Activated CD4-positive, alpha-beta T cell treated with anti-CD3 and anti-CD28 coated beads, Interleukin-2, Interleukin-4, amounts not matched to agents 100 ng/mL and 50 ng/mL, durations not matched to agents 16 hours and 8 hours (primary cell): ENCODE data around the gene PABPN1L.
"Not testable (repeated sequence)": the region's sequence is repeated elsewhere in the genome, so short reads cannot be mapped to it uniquely, and the experiment has no call there.

ENCODE experiments used
- DNase-seq: peaks from one replicate; pipeline ENCODE4 v3.0.0-alpha.2; 2020; ENCODE audit warnings: low spot score

Gene PABPN1L

DNA sequence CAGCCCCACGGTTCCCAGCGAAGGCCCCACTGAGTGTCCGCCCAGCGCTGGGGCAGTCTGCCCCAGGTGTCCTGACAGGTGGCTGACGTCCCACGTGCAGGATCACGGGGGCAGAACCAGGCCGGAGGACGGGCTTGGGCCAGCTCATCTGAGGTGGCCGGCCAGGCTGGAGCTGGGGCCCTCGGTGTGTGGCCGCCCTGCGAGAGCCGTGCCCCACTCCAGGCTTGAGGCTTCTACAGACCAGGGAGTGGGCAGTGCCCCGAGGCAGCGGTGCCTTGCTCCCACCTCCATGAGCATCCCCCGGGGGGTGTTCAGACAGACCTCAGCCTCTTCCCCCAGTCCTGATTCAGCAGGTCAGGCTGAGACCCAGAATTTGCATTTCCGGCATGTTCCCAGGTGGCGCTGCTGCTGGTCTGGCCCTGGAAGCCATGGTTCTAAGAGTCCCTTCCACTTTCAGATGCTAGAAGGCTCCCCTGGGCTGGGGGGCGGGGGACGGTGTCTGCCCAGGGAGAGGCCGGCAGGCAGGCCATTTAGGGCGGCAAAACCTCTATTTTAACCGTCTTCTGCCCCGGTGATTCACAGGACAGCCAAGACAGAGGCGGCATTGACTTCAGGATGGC is 35.4 kb upstream of the PABPN1L start:
- no peak for DNase-seq

DNA sequence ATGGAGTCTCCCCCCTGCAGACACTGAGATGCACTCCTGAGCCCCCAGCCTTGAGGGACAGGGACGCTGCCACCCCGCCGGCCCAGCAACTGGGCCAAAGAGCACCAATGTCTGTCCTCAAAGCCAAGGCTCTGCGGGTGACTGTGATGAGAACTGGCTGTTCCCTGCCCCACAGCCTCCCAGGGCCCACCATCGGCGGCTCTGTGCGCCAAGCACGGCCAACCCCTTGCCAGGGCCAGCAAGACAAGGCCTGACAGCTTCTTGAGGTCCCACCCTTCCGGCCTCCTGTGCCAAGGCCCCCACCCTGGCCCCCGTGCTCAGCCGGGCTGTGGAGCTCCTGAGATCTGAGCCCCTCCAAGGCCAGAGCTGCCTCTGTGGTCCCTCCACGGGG is 34.2 kb upstream of the PABPN1L start:
- DNase-seq, result no peak

DNA sequence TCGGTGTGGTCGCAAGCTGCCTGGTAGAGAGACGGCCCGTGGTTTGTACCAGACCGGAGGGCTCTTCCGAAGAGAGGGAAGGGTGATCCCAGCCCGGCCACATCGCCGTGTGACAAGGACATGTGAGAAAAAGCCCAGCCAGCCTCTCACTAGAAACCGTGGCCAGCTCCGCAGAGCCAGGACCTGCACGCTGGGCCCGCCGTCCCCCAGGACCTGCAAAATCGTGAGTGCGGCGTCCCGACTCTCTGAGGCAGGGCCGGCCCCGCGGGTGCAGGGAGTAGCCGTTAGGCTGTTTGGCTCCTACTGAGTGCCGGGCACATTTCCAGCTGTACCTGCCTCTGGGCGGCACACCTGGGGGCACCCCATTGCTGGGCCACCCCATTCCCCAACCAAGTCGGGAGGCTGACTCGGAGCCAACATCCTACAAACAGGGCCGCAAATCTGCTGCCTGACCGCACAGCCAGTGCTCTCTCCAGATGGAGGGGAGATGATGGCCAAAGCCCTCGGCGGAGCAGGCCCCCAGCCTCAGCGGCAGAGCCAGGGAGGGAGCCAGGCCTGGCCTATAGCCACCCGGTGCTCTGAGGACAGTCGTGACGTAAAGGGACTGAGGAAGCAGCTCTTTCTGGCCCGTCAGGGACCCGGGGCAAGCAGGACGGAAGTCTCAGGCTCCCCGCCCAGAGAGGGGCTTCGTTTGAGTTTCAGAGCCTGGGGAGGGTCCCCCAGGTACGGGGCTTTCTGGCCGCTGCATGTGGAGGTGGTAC is 33.6 kb upstream of the PABPN1L start:
- DNase-seq, result no peak

DNA sequence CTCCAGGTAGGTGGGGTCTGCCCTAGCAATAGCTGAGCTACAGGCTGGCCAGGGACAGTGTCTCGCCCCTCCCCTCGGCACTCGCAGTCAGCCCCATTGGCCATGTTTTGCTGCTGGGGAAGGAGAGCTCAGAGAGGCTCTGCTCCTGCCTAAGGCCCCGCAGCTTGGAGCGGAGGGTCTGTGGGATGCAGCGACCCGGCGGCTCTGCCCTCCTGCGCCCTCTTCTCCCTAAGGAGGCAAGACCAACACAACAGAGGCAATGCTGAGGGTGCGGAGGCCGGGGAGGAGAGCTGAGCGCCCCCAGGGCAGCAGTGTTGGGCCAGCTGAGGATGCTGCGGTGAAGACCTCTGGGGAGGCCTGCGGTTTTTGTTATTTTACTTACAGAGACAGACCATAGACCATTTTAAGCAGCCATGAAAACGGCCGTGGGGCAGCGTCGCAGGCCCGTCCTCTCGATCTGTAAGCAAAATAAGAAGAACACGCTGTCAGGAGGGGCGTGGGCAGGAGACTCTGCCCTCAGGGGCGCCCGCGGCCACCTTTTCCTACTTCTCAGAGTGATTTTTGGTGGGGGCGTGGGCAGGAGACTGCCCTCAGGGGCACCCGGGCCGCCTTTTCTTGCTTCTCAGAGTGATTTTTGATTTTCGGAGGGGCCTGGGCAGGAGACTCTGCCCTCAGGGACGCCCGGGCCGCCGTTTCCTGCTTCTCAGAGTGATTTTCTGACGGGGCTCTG is 31.4 kb upstream of the PABPN1L start:
- DNase-seq, result no peak

DNA sequence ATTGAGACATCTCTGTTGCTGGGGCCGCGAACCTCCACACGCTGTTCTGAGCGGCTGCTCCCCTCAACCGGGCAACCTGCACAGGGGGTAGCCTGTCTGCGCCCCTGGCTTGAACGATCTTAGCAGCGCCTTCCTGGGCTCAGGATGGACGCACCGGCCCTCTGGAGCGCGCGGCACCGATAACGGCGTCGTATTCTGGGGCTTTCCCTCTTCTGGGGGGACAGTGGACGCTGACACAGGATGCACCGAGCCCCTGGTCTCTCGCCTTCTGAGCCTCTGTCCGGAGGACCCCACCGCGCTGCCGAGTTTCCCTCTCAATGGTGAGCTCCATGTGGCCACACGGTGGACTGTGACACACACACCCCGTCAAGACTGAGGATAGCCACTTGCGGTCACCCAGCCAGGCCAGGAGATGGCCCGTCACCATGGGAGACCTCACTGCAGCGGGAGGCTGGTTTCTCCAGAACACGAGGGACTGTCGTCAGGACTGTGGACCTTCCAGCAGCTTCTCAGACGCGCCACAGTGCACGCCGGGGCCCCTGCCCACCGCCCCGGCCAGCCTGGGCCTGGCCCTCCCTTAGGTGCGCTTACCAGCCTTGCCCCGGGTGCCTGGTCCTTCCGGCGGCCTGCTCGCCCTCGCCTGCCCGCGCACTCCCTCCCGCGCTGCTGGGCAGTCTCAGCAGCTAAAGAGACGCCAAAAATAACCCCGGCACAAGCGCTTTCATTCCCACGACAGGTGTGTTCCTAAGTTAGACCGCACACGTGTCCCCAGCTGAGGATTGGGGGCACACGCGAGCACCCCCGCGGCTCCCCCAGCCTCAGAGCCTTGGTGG is 30.0 kb upstream of the PABPN1L start:
- DNase-seq, result no peak

DNA sequence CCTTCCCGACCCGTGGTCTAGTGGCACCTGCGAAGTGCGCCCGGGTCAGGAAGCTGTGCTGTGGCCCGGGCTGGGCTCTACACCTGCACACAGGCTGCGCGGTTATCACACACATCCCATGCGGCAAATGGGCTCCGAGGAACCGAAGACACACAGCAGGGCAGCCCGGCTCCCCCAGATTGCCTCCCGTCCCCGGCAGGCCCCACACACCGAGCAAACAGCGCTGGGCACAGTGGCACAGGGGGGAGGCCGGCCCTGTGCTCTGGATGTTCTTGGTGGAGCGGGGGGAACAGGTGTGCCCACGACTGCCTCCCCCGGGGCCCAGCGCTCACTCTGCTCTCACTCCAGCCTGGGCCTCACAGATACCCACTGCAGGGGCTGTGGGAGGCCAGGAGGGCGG is 28.9 kb upstream of the PABPN1L start:
- no peak for DNase-seq

DNA sequence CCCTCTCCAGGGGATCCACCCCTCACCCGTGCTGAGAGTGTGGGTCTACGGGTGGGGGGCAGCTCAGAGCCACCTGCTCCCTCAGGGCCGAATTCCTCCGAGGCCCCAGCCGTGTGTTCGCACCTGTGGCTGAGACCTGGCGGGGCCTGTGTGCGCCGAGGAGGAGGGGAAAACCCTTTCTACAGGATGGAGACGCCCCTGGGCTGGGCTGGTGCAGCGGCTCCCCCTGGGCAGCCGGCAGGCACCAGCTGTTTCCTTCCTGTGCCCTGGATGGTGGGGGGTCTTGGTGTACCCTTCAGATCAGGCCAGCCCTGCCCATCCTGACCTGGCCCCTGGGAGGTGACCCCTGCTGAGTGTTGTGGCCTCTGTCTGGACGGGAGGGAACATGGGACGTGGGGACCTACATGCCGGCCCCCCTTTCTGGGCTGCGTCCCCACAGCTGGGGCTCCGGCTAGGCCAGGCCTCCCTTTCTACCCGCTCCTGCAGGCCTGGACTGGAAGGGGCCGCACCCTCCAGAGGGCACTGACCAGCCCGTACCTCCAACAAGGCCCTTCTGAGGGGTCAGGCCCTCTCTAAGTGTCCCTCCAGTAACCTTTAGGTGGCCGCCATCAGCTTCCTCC is 28.3 kb upstream of the PABPN1L start:
- DNase-seq, result no peak

DNA sequence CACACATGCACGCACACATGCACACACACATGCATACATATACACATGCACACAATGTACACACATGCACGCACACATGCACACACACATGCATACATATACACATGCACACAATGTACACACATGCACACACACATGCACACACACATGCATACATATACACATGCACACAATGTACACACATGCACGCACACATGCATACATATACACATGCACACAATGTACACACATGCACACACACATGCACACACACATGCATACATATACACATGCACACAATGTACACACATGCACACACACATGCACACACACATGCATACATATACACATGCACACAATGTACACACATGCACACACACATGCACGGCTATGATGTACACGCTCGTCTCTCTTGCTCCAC is 27.8 kb upstream of the PABPN1L start:
- DNase-seq, result not testable (repeated sequence)

DNA sequence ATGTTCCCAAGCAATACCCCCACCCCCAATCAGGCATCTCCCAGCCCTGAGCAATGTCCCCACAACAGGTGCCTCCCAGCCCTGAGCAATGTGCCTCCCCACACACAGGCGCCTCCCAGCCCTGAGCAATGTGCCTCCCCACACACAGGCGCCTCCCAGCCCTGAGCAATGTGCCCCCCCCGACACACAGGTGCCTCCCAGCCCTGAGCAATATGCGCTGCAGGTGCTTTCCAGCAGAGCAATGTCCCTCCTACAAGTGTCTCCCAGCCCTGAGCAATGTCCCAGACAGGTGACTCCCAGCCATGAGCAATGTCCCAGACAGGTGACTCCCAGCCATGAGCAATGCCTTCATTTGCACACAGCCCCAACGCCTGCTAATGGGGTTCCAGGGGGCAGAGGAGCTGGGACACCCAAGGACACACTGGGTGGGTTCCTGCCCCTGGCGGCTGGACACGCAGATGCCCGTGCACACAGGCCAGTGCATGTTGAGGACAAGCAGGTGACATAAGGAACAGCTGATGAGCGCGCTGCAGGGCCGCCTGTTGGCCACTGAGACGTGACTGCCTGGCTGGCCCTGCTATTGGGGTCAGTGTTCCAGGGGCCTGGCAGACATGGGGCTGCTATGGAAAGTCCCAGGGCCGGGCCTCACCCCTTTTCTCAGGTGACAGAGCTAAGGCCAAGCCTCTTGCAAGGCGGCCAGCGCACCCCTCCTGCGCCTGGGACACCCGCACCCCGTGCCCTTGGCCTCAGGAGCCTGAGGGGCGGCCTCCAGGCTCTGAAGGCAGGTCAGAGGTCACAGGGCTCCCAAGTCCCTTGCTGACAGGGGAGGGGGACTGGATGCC is 26.9 kb upstream of the PABPN1L start:
- no peak for DNase-seq

DNA sequence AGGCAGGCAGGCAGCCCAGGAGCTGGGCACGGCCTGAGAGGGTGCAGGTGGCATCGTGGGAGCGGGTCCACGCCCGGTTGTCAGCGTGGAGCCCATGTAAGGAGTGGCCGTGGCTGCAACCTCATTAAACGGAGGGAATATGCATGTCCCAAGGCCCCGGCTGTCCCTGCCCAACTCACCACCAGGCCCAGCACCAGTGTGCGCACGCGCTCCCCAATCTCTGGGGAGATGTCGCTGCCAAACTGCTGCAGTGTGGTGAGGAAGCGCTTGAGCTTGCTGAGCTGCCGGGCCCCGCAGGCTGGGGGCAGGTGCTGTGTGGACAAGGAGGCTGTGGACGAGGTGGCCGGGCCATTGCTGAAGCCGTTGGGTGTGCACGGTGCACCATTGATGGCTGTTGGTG is 25.6 kb upstream of the PABPN1L start:
- no peak for DNase-seq

DNA sequence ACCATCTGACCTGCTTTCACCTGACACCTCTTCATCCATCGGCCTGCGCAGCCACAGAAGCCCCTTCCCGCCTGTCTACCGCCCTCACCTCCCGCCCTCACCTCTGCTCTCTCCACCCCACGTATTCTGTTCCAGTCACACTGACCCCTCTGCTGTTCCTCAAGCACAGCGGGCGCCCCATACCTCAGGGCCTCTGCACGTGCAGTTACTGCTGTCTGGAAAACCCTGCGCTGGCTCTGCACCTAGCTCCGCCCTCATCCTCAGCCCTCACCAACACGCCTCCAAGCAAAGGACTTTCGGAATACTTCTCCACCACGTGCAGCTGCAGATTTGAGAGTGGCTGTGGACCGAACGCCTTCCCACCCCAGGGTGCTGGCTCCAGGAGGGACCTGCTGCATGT is 24.6 kb upstream of the PABPN1L start:
- no peak for DNase-seq

DNA sequence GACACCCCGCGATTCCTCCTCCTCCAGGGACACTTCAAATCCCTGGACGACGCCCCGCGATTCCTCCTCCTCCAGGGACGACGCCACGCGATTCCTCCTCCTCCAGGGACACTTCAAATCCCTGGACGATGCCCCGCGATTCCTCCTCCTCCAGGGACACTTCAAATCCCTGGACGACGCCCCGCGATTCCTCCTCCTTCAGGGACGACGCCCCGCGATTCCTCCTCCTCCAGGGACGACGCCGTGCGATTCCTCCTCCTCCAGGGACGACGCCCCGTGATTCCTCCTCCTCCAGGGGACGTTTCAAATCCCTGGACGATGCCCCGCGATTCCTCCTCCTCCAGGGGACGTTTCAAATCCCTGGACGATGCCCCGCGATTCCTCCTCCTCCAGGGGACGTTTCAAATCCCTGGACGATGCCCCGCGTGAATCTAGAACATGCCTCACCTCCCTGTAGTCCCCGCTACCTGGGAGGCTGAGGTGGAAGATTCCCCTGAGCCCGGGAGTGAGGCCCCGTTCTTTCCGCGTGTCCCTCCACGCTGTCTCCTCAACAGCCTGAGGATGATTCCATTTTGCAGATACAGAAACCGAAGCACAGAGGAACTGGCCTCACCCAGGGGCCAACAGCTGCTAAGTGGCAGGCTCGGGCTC is 23.4 kb upstream of the PABPN1L start:
- DNase-seq, result not testable (repeated sequence)

DNA sequence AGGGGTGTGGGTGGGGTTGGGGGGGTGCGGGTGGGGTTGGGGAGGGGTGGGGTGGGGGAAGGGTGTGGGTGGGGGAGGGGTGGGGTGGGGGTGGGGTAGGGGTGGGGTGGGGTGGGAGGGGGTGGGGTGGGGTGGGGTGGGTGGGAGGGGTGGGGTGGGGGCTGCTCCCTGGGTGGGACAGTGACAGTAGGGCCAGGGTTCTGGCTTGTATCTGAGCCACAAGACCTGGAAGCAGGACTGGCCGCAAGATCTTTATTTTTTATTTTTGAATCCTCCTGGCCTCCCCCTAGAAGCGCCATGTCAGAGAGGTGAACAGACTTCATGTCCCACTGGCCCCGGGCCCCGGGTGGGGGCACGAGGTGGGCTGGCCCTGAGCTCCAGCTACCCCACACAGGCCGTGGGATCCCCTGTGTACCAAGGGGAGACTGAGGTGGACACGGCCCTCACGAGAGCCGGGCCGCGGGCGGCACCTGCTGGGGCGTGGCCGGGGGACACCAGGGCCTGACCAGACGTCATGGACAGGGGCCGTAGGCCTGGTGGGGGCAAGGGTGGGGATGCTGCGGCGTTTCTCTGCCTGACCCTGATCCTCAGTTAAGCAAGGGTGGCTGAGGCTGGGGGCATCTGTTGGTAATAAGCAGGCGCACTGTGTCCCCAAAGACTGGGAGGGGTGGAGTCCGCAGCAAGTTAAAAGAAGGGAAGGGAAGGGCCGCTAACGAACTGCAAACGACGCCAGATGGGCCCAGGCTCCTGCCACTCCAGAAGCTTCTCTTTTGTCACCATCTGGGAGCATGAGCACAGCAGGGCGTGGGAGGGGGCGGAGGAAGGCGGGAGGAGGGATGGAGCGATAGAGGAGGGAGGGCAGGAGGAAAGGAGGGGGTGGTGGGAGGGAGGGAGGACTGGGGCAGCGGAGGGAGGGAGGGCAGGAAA is 22.3 kb upstream of the PABPN1L start:
- DNase-seq, result no peak

DNA sequence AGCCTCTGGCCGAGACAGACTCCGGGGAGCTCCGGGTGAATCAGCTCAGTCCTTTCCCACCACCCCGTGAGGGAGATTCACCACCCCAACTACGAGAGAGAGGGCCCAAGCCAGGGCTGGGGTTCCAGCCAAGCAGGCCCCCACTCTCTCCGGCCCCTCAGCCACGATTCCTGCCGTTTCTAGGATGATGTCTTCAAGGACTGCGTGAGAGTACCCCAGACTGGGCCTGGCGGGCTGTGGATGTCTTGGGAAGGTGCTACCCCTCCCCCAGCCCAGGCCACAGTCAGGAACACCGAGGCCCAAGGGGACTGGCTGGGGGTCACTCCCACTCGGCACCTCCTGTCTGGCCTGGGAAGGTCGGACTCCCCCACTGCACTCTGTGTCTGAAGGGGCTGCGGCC is 21.6 kb upstream of the PABPN1L start:
- no peak for DNase-seq

DNA sequence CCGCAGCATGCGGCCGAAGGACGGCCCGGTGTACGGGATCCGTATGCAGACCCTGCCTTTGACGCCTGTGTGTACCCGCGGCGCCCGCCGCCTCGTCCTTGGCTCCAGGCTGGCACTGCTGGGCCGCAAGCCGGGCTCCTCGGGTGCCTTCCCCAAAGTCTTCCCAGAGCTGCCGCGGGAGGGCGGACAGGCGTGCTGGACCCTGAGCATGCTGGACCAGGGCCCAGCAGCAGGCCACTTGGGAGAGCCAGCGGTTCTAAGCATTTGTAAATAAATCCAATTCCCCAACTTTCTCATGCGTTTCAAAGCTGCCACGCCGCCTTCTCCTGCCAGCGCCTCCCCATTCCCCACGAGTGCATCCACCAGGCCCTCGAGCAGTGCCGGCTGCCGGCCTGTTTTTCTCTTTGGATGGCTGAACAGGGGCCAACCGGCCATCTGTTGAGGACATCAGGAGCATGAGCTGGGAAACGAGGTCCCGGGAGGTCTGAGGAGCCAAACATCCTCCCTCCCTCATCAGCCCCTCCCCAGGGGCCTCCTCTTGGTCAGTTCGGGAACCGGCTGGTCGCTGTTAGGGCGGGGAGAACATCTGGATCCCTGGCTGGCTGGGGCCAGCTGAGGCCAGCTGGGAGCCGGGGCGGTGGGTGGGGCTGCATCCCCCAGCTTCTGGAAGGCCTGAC is 20.5 kb upstream of the PABPN1L start:
- DNase-seq, result no peak

DNA sequence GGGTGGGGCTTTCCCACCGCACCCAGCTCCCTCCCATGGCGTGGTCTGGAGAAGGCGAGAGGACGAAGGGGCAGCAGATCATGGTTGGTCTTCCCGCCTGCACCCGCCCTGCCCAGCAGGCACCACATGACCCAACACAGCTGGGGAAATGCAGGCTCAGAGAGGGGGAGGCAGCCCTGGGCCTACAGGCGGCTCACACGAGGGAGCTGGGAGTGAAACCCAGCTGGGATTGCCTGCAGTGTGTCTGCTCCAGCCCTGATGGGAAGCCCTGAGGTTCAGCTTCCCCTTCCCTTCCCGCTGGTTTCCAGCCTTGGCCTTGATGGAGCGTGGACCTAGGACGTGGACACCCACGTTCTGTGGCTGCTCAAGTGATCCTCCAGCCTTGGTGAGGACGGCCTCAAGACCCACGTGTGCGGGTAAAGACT is 20.0 kb upstream of the PABPN1L start:
- DNase-seq, result no peak

DNA sequence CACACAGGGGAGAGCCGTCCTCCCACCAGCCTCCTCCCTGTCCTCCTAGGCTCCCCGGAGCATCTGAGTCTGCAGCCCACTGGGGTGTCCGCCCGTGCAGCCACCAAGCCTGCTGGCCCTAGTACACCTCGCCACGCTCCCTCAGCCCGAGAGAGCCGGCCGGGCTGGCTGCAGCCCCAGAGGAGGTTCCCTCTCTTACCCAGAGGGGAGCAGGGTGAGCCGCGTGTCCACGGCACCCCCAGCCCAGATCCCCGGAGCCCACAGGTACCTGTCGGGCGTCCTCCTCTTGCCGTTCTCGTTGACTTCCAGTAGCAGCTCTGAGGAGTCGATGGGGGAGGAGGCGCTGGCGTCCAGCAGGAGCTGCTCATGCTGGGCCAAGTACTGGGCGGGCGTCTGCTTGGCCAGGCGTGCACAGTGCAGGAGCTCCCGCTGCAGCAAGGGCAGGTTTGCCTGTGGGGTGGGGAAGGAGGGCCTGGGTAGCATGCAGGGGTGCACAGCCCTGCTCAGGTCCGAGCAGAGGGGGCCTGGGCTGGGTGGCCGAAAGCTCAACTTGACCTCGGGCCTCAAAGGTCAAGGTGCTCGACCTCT is 19.3 kb upstream of the PABPN1L start:
- no peak for DNase-seq

DNA sequence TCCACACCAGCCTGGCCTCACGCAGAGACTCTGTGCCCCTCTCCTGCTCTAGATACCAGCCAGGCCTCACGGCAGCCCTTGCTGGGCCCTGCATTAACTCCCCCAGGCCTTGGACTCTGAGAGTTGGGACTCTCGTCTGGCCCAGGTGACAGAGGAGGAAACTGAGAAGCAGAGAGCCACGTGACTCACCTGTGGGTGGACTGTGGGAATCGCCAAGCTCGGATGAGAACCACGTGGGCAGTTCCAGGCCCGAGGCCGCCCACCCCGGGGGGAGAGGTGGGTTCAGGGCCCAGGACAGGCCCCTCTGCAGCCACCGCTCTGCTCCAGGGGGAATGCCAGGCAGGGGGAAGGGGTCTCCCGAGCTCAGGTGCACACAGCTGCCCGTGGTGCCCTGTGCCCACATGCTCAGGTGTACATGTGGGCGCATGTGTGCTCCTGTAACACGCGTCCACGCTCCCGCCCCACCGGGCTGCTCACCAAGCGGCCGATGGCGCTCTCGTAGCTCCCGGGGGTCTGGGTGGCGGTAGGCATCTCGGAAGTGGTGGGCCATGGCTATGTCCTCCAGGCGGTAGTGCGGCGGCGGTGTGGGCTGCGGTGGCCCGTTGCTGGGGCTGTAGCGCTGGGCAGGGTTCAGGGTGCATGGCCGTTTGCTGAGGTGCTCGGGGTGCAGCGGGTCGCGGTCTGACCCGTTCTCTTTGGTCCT is 18.3 kb upstream of the PABPN1L start:
- no peak for DNase-seq
